Non-pigmented ciliary epithelial cell (primary cell): ENCODE measurements around the gene APC2.
"Not testable (repeated sequence)": the region's sequence is repeated elsewhere in the genome, so short reads cannot be mapped to it uniquely, and the experiment has no call there.

Source experiments
- DNase-seq: peaks from one replicate; pipeline ENCODE4 v3.0.0-alpha.2; 2010; ENCODE audit warnings: low read depth

The APC2 gene

DNA sequence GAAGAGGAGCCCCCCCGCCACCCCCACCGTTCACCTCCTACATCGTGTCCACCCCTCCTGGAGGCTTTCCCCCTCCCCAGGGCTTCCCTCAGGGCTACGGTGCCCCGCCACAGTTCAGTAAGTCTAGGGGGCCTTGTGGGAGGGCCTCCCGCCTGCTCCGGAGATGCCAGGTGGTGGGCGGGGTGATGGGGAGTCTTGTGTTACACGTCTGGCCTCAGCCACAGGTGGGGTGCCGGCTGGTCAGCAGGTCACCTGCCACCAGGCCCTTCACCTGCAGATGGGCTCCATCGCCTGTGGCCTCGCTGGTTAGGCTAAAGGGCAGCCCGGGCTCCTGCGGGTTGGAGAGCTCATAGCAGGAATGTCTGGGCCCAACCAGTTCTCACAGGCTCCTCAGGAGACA, 19.7 kb upstream of the APC2 start:
- DNase-seq = no peak

DNA sequence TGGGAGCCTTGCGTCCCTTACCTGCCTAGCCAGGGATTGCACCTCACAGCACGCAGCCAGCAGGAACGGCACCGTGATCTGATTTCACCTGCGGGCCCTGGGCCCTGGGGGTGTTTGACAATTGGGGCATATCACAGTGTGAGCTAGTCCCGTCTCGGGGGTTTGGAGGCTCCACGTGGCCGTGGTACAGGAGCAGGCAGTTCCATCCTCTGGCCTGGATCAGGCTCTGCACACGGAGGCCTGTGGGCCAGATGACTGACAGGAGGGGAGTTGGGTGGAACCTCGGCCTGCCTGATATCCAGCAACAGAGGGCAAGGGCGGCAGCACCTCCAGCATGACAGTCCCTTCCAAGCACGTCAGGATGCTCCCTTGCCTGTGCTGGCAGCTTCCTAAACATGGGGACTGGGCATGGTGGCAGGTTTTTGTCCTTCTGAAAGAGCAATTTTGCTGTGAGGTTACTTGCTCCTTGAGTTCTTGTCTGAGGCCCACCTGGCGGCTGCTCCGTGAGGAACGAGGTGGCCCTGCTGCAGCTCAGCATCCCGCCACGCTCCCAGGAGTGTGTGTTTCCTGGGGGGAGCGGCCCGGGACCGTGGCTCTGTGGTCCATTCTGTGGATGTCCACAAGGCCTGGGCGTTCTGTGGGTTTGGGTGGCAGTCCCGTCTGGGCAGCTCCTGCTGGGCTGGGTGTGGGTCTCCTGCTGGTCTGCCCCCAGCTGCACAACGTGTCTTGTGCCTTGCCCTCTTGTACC, 18.0 kb upstream of the APC2 start:
- no peak for DNase-seq

DNA sequence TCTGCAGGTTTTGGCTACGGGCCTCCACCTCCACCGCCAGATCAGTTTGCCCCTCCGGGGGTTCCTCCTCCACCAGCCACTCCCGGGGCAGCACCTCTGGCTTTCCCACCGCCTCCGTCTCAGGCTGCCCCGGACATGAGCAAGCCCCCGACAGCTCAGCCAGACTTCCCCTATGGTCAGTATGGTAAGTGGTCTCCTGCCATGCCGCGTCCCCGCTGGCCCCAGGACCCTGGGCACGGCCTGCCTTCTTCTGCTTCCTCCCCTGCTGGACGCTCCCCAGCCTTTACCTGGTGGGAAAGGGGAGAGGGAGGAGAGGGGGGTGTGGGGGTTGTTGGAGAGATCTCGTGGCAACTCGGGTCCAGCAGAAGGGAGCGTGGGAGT, 17.4 kb upstream of the APC2 start:
- DNase-seq = no peak

DNA sequence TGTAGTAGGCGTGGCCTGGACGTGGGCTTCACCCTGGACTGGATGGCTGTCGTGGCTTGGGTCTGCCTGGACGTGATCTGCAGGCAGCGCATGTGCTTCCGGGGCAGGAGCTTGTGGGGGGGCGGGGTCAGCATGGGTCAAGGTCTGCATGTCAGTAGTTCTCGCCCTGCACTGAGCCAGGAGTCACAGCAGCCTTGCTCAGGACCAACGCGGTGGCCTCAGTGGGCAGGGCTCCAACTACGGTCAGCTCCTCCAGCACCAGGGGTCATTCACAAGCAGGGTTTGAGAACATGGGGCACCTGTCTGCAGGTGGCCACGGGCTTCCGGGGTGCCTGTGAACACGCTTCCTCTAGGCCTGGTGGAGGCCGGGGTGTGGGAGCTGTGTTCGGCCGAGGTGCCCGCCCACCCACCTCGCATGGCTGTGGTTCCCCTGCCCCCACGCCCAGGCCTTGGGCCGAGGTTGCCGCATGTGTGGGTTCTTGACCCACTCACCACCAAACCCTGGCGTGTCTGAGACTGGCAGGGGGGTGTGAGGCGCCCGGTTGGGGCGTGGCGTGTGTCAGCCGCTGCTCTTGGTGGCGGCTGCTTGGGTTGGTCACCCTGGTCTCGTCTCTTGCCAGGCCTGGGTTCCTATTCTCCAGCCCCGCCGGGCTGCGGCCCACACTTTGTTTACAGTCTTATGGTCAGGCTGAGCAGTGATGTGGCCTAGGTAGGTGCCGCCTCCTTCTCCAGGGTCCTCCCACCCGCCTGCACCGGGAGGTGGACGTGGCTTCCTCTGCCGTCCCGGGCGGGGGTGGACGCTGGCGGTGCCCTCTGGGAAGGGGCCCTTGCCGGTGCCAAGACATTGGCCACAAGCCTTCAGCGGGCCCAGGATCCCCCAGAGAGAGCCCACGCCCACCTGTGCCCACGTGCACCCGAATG, 16.5 kb upstream of the APC2 start:
- DNase-seq = no peak

DNA sequence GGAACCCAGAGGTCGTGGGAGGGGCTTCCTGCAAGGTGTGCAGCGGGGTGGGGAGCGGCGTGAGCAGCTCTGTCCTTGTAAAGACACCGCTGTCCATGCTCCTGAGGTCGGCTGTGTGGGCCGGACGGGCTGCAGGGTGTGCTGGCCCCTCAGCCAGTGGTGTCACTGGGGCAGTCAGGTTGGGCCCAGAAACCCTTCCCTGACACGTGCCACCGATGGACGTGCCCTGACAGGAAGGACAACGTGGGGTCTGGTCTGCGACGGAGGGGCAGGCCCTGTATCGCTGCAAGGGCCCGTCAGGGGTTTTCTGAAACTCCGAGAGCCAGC, 15.9 kb upstream of the APC2 start:
- DNase-seq = no peak

- no peak for DNase-seq
These were observed 15.3 kb upstream of the APC2 start for GRCh38 chr19:1434577-1435060.

DNA sequence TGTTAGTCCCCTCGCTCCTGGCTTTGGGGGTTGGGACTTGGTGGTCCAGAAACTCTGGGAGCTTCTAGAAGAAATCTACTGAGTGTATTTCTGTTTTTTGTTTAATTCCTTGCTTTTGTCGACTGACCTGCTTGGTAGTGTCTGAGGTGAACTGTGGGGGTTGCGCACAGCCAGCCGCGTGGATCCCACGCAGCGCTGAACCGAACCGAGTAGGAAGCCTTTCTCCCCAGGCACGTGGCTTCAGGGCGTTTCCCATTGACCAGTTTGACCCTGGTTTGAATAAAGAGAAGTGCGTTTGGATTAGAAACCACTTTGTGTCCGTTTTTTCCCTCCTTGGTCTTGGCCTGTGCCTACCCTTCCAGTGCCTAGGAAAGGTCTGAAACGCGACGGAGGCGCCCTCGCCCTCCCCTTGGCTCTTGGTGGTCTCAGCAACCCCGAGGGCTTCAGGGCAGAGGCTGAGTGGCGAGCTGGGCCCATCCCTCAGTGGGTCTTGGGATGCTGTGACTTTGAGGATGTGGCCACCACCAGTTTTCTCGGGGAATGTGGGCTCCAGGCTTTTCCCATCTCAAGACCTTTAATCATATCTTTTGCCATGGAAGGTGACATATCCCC, 14.4 kb upstream of the APC2 start:
- no peak for DNase-seq

GRCh38 chr19:1437609-1438008, 12.3 kb upstream of the APC2 start:
- DNase-seq = no peak

- peak; percentile 59 for DNase-seq
These were observed 11.6 kb upstream of the APC2 start, which contains the start of gene RPS15 for GRCh38 chr19:1438035-1438932. TSS of gene RPS15 (plus strand) at chr19:1438396. CDS start at chr19:1438426, 30 bp downstream.

DNA sequence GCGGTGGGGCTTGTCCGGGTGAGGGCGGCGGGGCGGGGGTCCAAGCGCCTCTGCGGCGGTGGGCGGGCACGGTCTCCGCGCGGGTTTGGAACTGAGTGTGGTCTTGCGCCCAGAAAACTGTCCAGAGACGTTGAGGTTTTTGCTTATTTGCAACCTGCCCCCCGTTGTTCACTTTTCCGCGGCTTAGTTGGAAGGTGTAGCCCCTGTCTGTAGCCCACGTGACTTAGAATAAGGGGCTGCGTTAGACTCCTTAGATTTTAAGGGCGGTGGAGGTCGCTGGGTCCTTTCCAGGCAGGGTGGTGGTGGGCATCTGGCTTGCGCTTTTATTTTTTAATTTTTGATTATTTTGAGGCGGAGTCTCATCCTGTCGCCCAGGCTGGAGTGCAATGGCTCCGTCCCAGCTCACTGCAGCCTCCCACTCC, 11.0 kb upstream of the APC2 start:
- no peak for DNase-seq

- not testable (repeated sequence) for DNase-seq
These were observed 10.2 kb upstream of the APC2 start for GRCh38 chr19:1439525-1440417.

DNA sequence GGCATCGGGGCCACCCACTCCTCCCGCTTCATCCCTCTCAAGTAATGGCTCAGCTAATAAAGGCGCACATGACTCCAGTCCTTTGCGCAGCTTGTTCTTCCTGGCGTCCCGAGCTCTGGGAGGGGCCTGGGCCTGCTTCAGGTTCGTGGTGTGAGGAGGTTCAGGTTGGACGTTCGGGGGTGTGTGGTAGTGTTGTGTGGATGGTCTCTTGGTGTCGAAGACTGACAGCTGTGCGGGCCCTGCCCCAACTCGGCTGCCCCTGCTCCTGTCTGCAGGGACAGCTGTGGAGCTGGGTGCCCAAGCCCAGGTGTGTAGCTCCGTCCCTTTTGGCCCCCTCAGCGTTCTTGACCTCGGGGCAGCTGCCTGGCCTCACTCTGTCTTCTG, 9.5 kb upstream of the APC2 start:
- DNase-seq = no peak

DNA sequence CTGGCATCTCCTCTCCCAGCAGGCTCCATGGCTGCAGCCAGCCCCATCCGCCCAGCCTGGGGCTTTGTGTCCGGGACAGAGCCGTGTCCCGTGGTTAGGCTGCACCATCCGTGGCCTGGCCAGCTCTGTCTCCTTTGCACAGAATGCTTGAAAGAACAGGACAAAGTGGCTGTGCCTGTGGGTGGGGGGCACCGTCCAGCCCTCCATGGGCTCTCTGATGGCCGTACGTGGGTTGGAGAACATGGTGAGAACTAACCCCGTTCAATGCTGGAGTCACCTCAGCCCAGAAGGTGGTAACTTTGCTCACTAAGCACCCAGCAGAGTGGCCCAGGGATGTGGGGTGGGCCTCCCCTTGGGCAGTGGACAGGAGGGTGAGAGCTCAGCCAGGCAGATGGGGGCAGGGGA, 8.9 kb upstream of the APC2 start:
- DNase-seq = no peak

DNA sequence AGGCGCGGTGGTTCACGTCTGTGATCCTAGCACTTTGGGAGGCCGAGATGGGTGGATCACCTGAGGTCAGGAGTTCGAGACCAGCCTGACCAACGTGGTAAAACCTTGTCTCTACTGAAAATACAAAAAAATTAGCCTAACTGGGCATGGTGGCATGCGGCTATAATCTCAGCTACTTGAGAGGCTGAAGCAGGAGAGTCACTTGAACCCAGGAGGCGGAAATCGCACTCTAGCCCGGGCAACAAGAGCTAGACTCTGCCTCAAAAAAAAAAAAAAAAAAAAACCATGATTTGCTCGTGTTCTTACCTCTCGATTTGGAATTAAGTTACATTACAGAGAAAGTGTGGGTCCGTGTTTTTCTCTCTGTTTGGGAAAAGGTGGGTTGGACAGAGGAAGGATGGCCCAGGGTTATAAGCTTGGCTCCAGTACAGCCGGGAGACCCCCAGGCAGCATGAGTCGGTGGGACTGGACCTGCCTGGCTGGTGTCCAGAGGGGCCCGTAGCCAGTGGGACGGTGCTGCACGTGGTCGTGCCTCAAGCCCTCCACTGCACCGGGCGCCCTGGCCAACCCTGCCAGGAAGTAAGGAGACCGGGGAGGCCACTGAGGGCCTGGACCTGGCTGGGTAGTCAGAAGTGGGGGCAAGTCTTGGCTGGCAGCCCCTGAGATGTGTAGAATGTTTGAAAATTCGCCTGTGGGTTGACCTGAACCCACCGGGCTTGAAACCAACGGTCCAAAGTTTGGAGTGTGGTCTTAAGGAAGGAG, 8.1 kb upstream of the APC2 start:
- DNase-seq = no peak

DNA sequence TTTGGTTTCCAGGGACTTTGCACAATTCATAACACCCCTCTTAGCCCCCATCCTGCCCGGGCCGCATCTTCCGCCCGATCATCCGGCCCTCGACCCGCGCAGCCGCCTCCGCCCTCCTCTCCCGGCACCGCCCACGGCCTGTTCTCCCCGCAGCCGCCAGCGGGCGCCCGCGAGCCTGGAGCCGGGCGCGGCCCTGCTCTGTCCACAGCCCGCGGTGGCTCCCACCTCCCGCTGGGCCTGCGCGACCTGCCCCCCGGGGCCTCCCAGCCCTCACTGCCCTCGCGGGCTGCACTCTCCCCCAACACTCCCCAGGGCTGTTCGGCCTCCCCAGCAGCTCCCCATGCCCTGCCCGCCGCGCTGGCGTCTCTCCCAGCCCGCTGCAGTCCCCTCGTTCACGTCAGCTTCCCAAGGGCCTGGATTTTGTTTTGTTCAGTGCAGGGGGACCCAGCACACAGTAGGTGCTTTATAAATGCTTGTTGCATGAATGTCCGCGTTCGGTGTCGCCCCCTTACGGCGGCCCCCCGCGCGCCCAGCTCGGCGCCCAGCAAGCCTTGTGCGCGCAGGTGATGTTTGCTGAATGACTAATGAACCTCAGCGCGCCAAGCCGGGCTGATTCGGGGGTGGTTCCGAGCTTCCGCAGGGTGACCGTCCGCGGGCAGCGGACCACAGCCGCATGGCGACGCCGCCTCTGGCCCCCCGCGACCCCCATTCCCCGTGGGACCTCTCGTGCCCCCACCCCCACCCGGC, 4.6 kb upstream of the APC2 start:
- no peak for DNase-seq

DNA sequence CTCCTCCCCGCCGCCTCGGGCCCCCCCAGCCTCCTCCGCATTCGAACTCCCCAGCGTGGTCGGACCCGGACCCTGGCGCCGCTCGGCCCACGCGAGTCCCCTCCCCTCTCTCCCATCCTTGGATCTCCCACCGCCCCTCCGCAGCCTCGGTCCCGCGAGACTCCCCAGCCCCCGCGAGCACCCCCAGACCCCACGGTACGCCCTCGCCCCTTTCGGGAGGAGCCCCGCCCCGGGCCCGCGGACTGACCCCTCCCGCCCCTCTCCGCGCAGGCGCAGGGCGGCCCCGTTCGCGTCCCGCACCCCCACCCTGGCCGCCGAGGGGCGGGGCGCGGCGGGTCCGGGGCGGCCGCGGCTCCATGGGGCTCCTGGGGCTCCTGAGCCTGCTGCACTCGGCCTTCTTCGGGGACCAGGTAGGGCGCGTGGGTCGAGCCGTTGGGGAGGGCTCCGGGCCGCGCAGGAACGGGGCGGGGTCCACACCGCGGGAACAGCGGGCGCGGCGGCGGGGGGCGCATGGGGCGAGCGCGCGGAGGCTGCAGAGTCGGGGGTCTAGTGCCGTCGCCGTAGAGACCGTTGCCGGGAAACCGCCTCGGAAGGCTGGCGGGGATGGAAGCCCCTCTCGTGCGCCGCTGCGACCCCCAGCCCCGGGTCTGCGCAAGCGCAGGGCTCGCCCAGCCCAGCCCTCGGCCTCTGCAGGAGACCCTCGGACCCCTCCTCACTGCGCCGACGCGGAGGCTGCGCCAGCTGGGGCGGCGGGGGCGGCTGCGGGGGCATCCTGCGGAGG, 3.8 kb upstream of the APC2 start:
- no peak for DNase-seq

GRCh38 chr19:1446713-1447481, 3.0 kb upstream of the APC2 start:
- DNase-seq = no peak

DNA sequence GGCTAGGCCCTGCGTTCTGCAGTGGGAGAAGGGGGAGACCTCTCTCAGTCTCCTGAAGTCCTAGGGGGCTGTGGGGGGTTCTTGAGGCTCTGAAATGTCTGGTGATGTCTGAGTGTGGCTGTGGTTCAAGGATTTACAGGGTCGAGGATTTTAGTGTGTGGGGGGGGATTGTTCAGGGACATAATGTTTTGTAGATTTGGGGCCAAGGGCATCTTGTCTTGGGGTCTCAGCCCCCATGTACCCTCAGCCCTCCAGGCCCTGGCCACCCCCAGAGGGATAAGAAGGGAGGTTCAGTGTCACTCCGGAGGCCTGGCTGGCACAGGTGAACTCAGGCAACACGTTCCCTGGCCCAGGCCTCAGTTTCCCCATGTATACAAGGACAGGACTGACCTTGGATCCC, 2.4 kb upstream of the APC2 start:
- no peak for DNase-seq
